Astrocyte (in vitro differentiated cells and primary cell): Measurements from ENCODE around the gene KIAA1671. TPM values are rescaled to one million over a fixed set of nuclear protein-coding genes. Genes with fewer than 3 reads are reported as not detected.

Experiments
- DNase-seq: peaks from one replicate; pipeline ENCODE4 v3.0.0-alpha.2; 2010; ENCODE audit warnings: low read depth
- FAIRE-seq: peaks from 2 replicates; lab custom pipeline; 2011; peaks lifted over from hg19 to GRCh38; lab: Jason Lieb, UNC
- H2AFZ ChIP-seq: 2 replicates; pipeline ENCODE4 v1.6.0; 2012; ENCODE audit warnings: low read depth, low read length, inconsistent platforms
- H3K27ac ChIP-seq: 2 replicates; pipeline ENCODE4 v1.5.1; 2011; ENCODE audit warnings: low read depth, low read length, inconsistent platforms
- H3K27me3 ChIP-seq: 2 replicates; pipeline ENCODE4 v1.6.0; 2011; ENCODE audit warnings: low read length, inconsistent platforms; ENCODE audit not compliant: insufficient read depth
- H3K36me3 ChIP-seq: 2 replicates; pipeline ENCODE4 v1.5.1; 2011; ENCODE audit warnings: low read length, inconsistent platforms; ENCODE audit not compliant: insufficient read depth
- H3K4me1 ChIP-seq: 2 replicates; pipeline ENCODE4 v1.5.1; 2011; ENCODE audit warnings: low read length, inconsistent platforms; ENCODE audit not compliant: insufficient read depth
- H3K4me2 ChIP-seq: 2 replicates; pipeline ENCODE4 v1.6.0; 2012; ENCODE audit warnings: low read length, inconsistent platforms
- H3K4me3 ChIP-seq: 2 replicates; pipeline ENCODE4 v1.5.1; 2011; ENCODE audit warnings: low read depth, mild to moderate bottlenecking, low read length, inconsistent platforms; ENCODE audit not compliant: insufficient read depth
- H3K79me2 ChIP-seq: 2 replicates; pipeline ENCODE4 v1.6.0; 2012; ENCODE audit warnings: mild to moderate bottlenecking, low read length, inconsistent platforms; ENCODE audit not compliant: insufficient read depth
- H3K9ac ChIP-seq: 2 replicates; pipeline ENCODE4 v1.6.0; 2012; ENCODE audit warnings: mild to moderate bottlenecking, low read length, inconsistent platforms
- H3K9me3 ChIP-seq: 2 replicates; pipeline ENCODE4 v1.5.1; 2012; ENCODE audit warnings: low read depth, mild to moderate bottlenecking, low read length, inconsistent platforms; ENCODE audit not compliant: insufficient read depth
- H4K20me1 ChIP-seq: 2 replicates; pipeline ENCODE4 v1.6.0; 2012; ENCODE audit warnings: low read length, inconsistent platforms; ENCODE audit not compliant: insufficient read depth
- H3K27ac Mint-ChIP-seq: one replicate; pipeline ENCODE4 v1.8.0; 2021; ENCODE audit warnings: mild to moderate bottlenecking, mixed read lengths; ENCODE audit not compliant: unreplicated experiment
- H3K27me3 Mint-ChIP-seq: one replicate; pipeline ENCODE4 v1.8.0; 2021; ENCODE audit warnings: low read depth, mixed read lengths; ENCODE audit not compliant: unreplicated experiment
- H3K36me3 Mint-ChIP-seq: one replicate; pipeline ENCODE4 v1.8.0; 2021; ENCODE audit warnings: low read depth, mixed read lengths; ENCODE audit not compliant: unreplicated experiment
- H3K4me1 Mint-ChIP-seq: one replicate; pipeline ENCODE4 v1.8.0; 2021; ENCODE audit warnings: low read depth, mixed read lengths; ENCODE audit not compliant: unreplicated experiment
- H3K4me3 Mint-ChIP-seq: one replicate; pipeline ENCODE4 v1.8.0; 2021; ENCODE audit warnings: mild to moderate bottlenecking, moderate library complexity, mixed read lengths; ENCODE audit not compliant: unreplicated experiment
- H3K9me3 Mint-ChIP-seq: one replicate; pipeline ENCODE4 v1.8.0; 2021; ENCODE audit warnings: mild to moderate bottlenecking, mixed read lengths; ENCODE audit not compliant: unreplicated experiment
- CTCF ChIP-seq: IDR thresholded peaks from 2 replicates; pipeline ENCODE4 v1.5.1; 2011; ENCODE audit warnings: low read depth, mild to moderate bottlenecking, inconsistent platforms, low read length, moderate library complexity; ENCODE audit not compliant: insufficient read depth
- EZH2 ChIP-seq: IDR thresholded peaks from 2 replicates; pipeline ENCODE4 v1.6.1; 2012; ENCODE audit warnings: mild to moderate bottlenecking, low read length, inconsistent platforms; ENCODE audit not compliant: insufficient read depth
- total RNA-seq: library from RNA; stranded (reverse); gene quantifications from 2 replicates; pipeline ENCODE4 v1.2.1, GENCODE V29; 2021

Gene KIAA1671
- total RNA-seq, 1 donor from 2014 or later, result 28.4 TPM

- H3K4me3 ChIP-seq, result no peak overlapping the region
- DNase-seq (no peak), FAIRE-seq (no peak)
- Mint-ChIP-seq H3K27ac (peak overlapping the region; percentile 89), H3K9me3 (no peaks in the 10 kb centered on the region), H3K4me3 (peak overlapping the region; percentile 92), H3K27me3 (no peaks in the 10 kb centered on the region), H3K4me1 (peaks cover 30% of the 10 kb centered on the region), H3K36me3 (no peaks in the 10 kb centered on the region)
- no peaks in the 10 kb centered on the region for H3K9me3 ChIP-seq
- H2AFZ ChIP-seq, result no peak overlapping the region
- TF ChIP-seq EZH2 (no peak), CTCF (no peak)
- no peaks in the 10 kb centered on the region for H4K20me1 ChIP-seq
- H3K36me3 ChIP-seq, result no peaks in the 10 kb centered on the region
- H3K9ac ChIP-seq, result no peak overlapping the region
- no peak overlapping the region for H3K4me2 ChIP-seq
- no peak overlapping the region for H3K27ac ChIP-seq
- no peaks in the 10 kb centered on the region for H3K79me2 ChIP-seq
- no peaks in the 10 kb centered on the region for H3K27me3 ChIP-seq
- H3K4me1 ChIP-seq, result peaks cover 4% of the 10 kb centered on the region
Measured at GRCh38 chr22:25112538-25113253, 160.2 kb downstream of the KIAA1671 start.

- Histone ChIP-seq H3K4me2 (no peak overlapping the region), H2AFZ (no peak overlapping the region), H3K27ac (no peak overlapping the region), H3K79me2 (no peaks in the 10 kb centered on the region), H3K9me3 (no peaks in the 10 kb centered on the region), H4K20me1 (no peaks in the 10 kb centered on the region), H3K4me1 (peaks cover 4% of the 10 kb centered on the region), H3K36me3 (no peaks in the 10 kb centered on the region), H3K9ac (no peak overlapping the region), H3K4me3 (no peak overlapping the region), H3K27me3 (no peaks in the 10 kb centered on the region)
- peaks cover 1% of the 10 kb centered on the region for H3K36me3 Mint-ChIP-seq
- FAIRE-seq (no peak), DNase-seq (no peak)
- no peaks in the 10 kb centered on the region for H3K9me3 Mint-ChIP-seq
- H3K4me1 Mint-ChIP-seq, result peaks cover 30% of the 10 kb centered on the region
- no peaks in the 10 kb centered on the region for H3K27me3 Mint-ChIP-seq
- peak overlapping the region; percentile 92 for H3K4me3 Mint-ChIP-seq
- no peak overlapping the region for H3K27ac Mint-ChIP-seq
- TF ChIP-seq EZH2, result no peak
- no peak for TF ChIP-seq CTCF
Measured at GRCh38 chr22:25113316-25113721, 160.8 kb downstream of the KIAA1671 start.
